Panc1 (cell line): ENCODE results near the gene SPATA3.

Experiments used
- SIN3A ChIP-seq: IDR thresholded peaks from 2 replicates; pipeline ENCODE4 v1.6.1; 2012; ENCODE audit warnings: low read depth, mild to moderate bottlenecking, low read length, moderate library complexity, borderline replicate concordance; ENCODE audit not compliant: insufficient read depth
- TF ChIP-seq, protein P1 (sequence below): fragments of 450-650 bp; IDR thresholded peaks from 2 replicates; pipeline ENCODE4 v1.5.1; 2017; ENCODE audit warnings: mild to moderate bottlenecking

- TF ChIP-seq, protein P1, sequence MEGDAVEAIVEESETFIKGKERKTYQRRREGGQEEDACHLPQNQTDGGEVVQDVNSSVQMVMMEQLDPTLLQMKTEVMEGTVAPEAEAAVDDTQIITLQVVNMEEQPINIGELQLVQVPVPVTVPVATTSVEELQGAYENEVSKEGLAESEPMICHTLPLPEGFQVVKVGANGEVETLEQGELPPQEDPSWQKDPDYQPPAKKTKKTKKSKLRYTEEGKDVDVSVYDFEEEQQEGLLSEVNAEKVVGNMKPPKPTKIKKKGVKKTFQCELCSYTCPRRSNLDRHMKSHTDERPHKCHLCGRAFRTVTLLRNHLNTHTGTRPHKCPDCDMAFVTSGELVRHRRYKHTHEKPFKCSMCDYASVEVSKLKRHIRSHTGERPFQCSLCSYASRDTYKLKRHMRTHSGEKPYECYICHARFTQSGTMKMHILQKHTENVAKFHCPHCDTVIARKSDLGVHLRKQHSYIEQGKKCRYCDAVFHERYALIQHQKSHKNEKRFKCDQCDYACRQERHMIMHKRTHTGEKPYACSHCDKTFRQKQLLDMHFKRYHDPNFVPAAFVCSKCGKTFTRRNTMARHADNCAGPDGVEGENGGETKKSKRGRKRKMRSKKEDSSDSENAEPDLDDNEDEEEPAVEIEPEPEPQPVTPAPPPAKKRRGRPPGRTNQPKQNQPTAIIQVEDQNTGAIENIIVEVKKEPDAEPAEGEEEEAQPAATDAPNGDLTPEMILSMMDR = no peak
- TF ChIP-seq SIN3A = no peak
Measured at GRCh38 chr2:231008131-231008530, 12.2 kb downstream of the SPATA3 start.
